GM12878 (cell line): ENCODE measurements around the gene ELAVL2. TPM values are rescaled to one million over a fixed set of nuclear protein-coding genes. Genes with fewer than 3 reads are reported as not detected.

Experiments
- ATAC-seq: fragments of 200-7000 bp; cut with Tn5 transposase; 3 replicates; pipeline ENCODE4 v1.9.1; 2020; ENCODE audit warnings: mild to moderate bottlenecking, moderate library complexity
- BruUV-seq: library from RNA; stranded (reverse); fragments of 400-500 nt; replicated peaks from 2 replicates; lab custom pipeline; 2021; lab: Mats Ljungman, UMichigan
- CTCF ChIA-PET: fragments of 300-600 bp; sonication (Branson Sonifier 250); formaldehyde crosslinking; extraction: SDS; loops from one replicate; lab custom pipeline; 2021; ENCODE audit warnings: inconsistent platforms; lab: Yijun Ruan, JAX
- POLR2A ChIA-PET: fragments of 350-600 bp; formaldehyde crosslinking; extraction: SDS; loops from one replicate; lab custom pipeline; 2021; ENCODE audit warnings: inconsistent platforms; lab: Charles Lee
- RAD21 ChIA-PET: fragments of 300-600 bp; sonication (Branson Sonifier 250); formaldehyde crosslinking; loops from one replicate; lab custom pipeline; 2023; ENCODE audit warnings: antibody characterized with exemption; ENCODE audit not compliant: unreplicated experiment; lab: Charles Lee
- SMC1A ChIA-PET: fragments of 300-600 bp; sonication (Branson Sonifier 250); formaldehyde crosslinking; loops from one replicate; lab custom pipeline; 2023; ENCODE audit not compliant: unreplicated experiment, uncharacterized antibody; lab: Charles Lee
- DNase-seq: peaks from one replicate; pipeline ENCODE4 v3.0.0-alpha.2; 2011; ENCODE audit warnings: low read depth, low spot score
- FAIRE-seq: peaks from 3 replicates; lab custom pipeline; 2011; peaks lifted over from hg19 to GRCh38; lab: Jason Lieb, UNC
- H2AFZ ChIP-seq: 2 replicates; pipeline ENCODE4 v1.6.0; 2011; ENCODE audit warnings: low read depth, low read length, control low read depth; ENCODE audit not compliant: control insufficient read depth
- H3K27ac ChIP-seq: 2 replicates; pipeline ENCODE4 v1.5.1; 2011; ENCODE audit warnings: control low read depth; ENCODE audit not compliant: control insufficient read depth, insufficient read depth
- H3K27me3 ChIP-seq, 2 experiments: replicated peaks in 1 of 2; 2 replicates each; pipeline versions ENCODE4 v1.6.0 to v1.6.1; 2011; ENCODE audit warnings: low read length in 1 of 2; ENCODE audit not compliant: control insufficient read depth in 2 of 2, insufficient read depth in 2 of 2
- H3K36me3 ChIP-seq, 2 experiments: 2 replicates each; pipeline ENCODE4 v1.5.1; 2011; ENCODE audit warnings: low read length in 1 of 2; ENCODE audit not compliant: control insufficient read depth in 2 of 2, insufficient read depth in 2 of 2
- H3K4me1 ChIP-seq: 2 replicates; pipeline ENCODE4 v1.6.1; 2011; ENCODE audit warnings: mild to moderate bottlenecking, low read length, moderate library complexity, mixed read lengths; ENCODE audit not compliant: control insufficient read depth, insufficient read depth
- H3K4me2 ChIP-seq: 2 replicates; pipeline ENCODE4 v1.6.0; 2011; ENCODE audit warnings: control low read depth; ENCODE audit not compliant: control insufficient read depth, insufficient read depth
- H3K4me3 ChIP-seq: fragments of 200-600 bp; sonication (generic); 2 replicates; pipeline ENCODE4 v1.5.1; 2016
- H3K79me2 ChIP-seq: 2 replicates; pipeline ENCODE4 v1.6.0; 2011; ENCODE audit warnings: low read length; ENCODE audit not compliant: control insufficient read depth, insufficient read depth
- H3K9ac ChIP-seq: 2 replicates; pipeline ENCODE4 v1.8.0; 2011; ENCODE audit warnings: low read length, control low read depth, mixed read lengths; ENCODE audit not compliant: control insufficient read depth, insufficient read depth
- H3K9me3 ChIP-seq: replicated peaks from 3 replicates; pipeline ENCODE4 v1.5.1; 2011; ENCODE audit warnings: mild to moderate bottlenecking, low read length; ENCODE audit not compliant: control insufficient read depth, insufficient read depth
- H4K20me1 ChIP-seq: 2 replicates; pipeline ENCODE4 v1.6.0; 2011; ENCODE audit not compliant: control insufficient read depth, insufficient read depth
- ATF3 ChIP-seq: IDR thresholded peaks from 2 replicates; pipeline ENCODE4 v1.6.1; 2011; ENCODE audit warnings: low read depth, mild to moderate bottlenecking, low read length, moderate library complexity, borderline replicate concordance; ENCODE audit errors: extremely low read depth
- GABPA ChIP-seq: IDR thresholded peaks from 2 replicates; pipeline ENCODE4 v1.6.1; 2014; ENCODE audit warnings: antibody characterized with exemption, low read depth, mild to moderate bottlenecking, inconsistent platforms
- HDAC2 ChIP-seq: fragments of 200-600 bp; sonication (generic); IDR thresholded peaks from 2 replicates; pipeline ENCODE4 v1.6.1; 2017
- HDGF ChIP-seq: fragments of 450-650 bp; IDR thresholded peaks from 2 replicates; pipeline ENCODE4 v1.6.1; 2016; ENCODE audit warnings: antibody characterized with exemption
- MEF2A ChIP-seq: IDR thresholded peaks from 2 replicates; pipeline ENCODE4 v1.6.1; 2011; ENCODE audit warnings: low read depth, mild to moderate bottlenecking, low read length, moderate library complexity; ENCODE audit not compliant: insufficient read depth
- MEF2B ChIP-seq: fragments of 450-650 bp; IDR thresholded peaks from 2 replicates; pipeline ENCODE4 v1.6.1; 2018; ENCODE audit warnings: mild to moderate bottlenecking, moderate library complexity; ENCODE audit not compliant: partially characterized antibody, poor library complexity, severe bottlenecking
- MTA2 ChIP-seq: fragments of 450-650 bp; IDR thresholded peaks from 2 replicates; pipeline ENCODE4 v1.6.1; 2016; ENCODE audit warnings: low read depth, mild to moderate bottlenecking, moderate library complexity
- NR2C1 ChIP-seq: fragments of 450-650 bp; IDR thresholded peaks from 2 replicates; pipeline ENCODE4 v1.6.1; 2017; ENCODE audit warnings: antibody characterized with exemption, mild to moderate bottlenecking, moderate library complexity
- PAX5 ChIP-seq: IDR thresholded peaks from 2 replicates; pipeline ENCODE4 v1.6.1; 2011; ENCODE audit warnings: low read depth, low read length, borderline replicate concordance
- POLR2A ChIP-seq: IDR thresholded peaks from 2 replicates; pipeline ENCODE4 v1.6.1; 2011; ENCODE audit warnings: low read depth, mild to moderate bottlenecking, low read length
- POLR2AphosphoS5 ChIP-seq: IDR thresholded peaks from 2 replicates; pipeline ENCODE4 v1.6.1; 2011; ENCODE audit warnings: mild to moderate bottlenecking, low read length, inconsistent platforms
- RB1 ChIP-seq: fragments of 450-650 bp; formaldehyde crosslinking; IDR thresholded peaks from 2 replicates; pipeline ENCODE4 v1.6.1; 2017; ENCODE audit warnings: mild to moderate bottlenecking, borderline replicate concordance
- STAT3 ChIP-seq: IDR thresholded peaks from 2 replicates; pipeline ENCODE4 v1.6.1; 2011; ENCODE audit warnings: low read depth, low read length, improper control_type of control experiment
- TCF7 ChIP-seq: IDR thresholded peaks from 2 replicates; pipeline ENCODE4 v1.6.1; 2014; ENCODE audit warnings: antibody characterized with exemption, borderline replicate concordance
- YBX1 ChIP-seq: fragments of 450-650 bp; IDR thresholded peaks from 2 replicates; pipeline ENCODE4 v1.6.1; 2016; ENCODE audit warnings: antibody characterized with exemption
- ZZZ3 ChIP-seq: IDR thresholded peaks from 2 replicates; pipeline ENCODE4 v1.6.1; 2011; ENCODE audit warnings: low read depth; ENCODE audit not compliant: control insufficient read depth, insufficient read length
- WGBS: methylation state at CpG from one replicate; pipeline ENCODE4 v1.1.6; 2016; ENCODE audit warnings: low lambda C conversion rate; ENCODE audit not compliant: insufficient replicate concordance, insufficient coverage; ENCODE audit errors: missing lambda C conversion rate; 5-methylcytosine and 5-hydroxymethylcytosine counted together
- in situ Hi-C: fragments of 300-500 bp; cut with MboI; formaldehyde crosslinking; loops from 9 replicates; pipeline ENCODE4 v1.14.3; 2018; ENCODE audit warnings: mixed read lengths
- intact Hi-C: fragments of 100-400 bp; cut with micrococcal nuclease; formaldehyde crosslinking; loops from one replicate; pipeline ENCODE4 v1.14.2; 2022; ENCODE audit not compliant: unreplicated experiment
- polyA plus RNA-seq, 11 experiments: library from polyadenylated mRNA; depleted of rRNA in 4 of 11; unstranded in 6 of 11; stranded (reverse) in 5 of 11; fragments of >200 nt; fragmentation: Nextera tagmentation in 4 of 11; fragmentation: Illumina TruSeq in 1 of 11; extraction: Ambion mirVana in 4 of 11; extraction: Trizol in 1 of 11; gene quantifications; 1 replicate in 1 of 11; 2 replicates in 10 of 11; pipeline versions ENCODE4 v1.2.1 to v1.2.3, GENCODE V29; 2011 to 2016; ENCODE audit warnings: inconsistent platforms in 2 of 11, missing spikeins in 2 of 11, low read depth in 1 of 11
- total RNA-seq, 4 experiments: library from RNA; depleted of rRNA in 3 of 4; stranded (reverse); fragments of >200 nt in 3 of 4; fragmentation: Illumina TruSeq in 1 of 4; extraction: Trizol in 1 of 4; gene quantifications; 2 replicates each; pipeline versions ENCODE4 v1.2.1 to v1.2.3, GENCODE V29; 2013 to 2021
- TF ChIP-seq, protein P1 (sequence below): fragments of 450-650 bp; formaldehyde crosslinking; IDR thresholded peaks from 2 replicates; pipeline ENCODE4 v1.4.0; 2020; ENCODE audit warnings: mild to moderate bottlenecking, moderate library complexity

Gene ELAVL2
- total and polyA plus RNA-seq, 10 of the 15 experiments (the other 5 are each of a cell fraction or from before 2014, with no cell fraction given) = 0.24 to 2.6 (median 0.76) TPM

GRCh38 chr9:23648651-23649050 lies 177.4 kb downstream of the ELAVL2 start:
- Histone ChIP-seq H3K79me2 (no peaks in the 10 kb centered on the region), H3K4me1 (no peaks in the 10 kb centered on the region), H3K27me3 (no peaks in the 10 kb centered on the region), H3K4me3 (no peak overlapping the region), H3K36me3 (no peaks in the 10 kb centered on the region), H3K27ac (no peak overlapping the region), H3K9me3 (no peaks in the 10 kb centered on the region), H4K20me1 (no peaks in the 10 kb centered on the region), H2AFZ (no peak overlapping the region), H3K4me2 (no peak overlapping the region), H3K9ac (no peak overlapping the region)
- ChIA-PET CTCF (no interaction called here), POLR2A (interaction anchor here (0.6 kb wide), 1 partner anchor 22 kb away, joined by 3 read pairs; no protein-coding TSS in a partner anchor), SMC1A (interaction anchor here (1.1 to 1.9 kb wide), 3 partner anchors 10 to 110 kb away, joined by 4 to 9 read pairs (median 4); no protein-coding TSS in a partner anchor), RAD21 (no interaction called here)
- DNase-seq = no peak
- ATAC-seq = no peak
- in situ Hi-C loops = no loop called here
- intact Hi-C loops = no loop called here
- no peak for TF ChIP-seq GABPA
- no peak for TF ChIP-seq MEF2B
- no peak for TF ChIP-seq TCF7
- no peak for TF ChIP-seq HDGF
- no peak for FAIRE-seq
- WGBS = 19% methylated on average over 2 of the region's 2 CpGs
- BruUV-seq = no TSS peak

- ChIA-PET RAD21 (no interaction called here), SMC1A (interaction anchor here (1.0 to 1.3 kb wide), 2 partner anchors 12 to 25 kb away, joined by 3 read pairs; no protein-coding TSS in a partner anchor), POLR2A (no interaction called here), CTCF (interaction anchor here (0.9 kb wide), 1 partner anchor 28 kb away, joined by 4 read pairs; no protein-coding TSS in a partner anchor)
- Histone ChIP-seq H3K4me2 (no peak overlapping the region), H3K27me3 (no peaks in the 10 kb centered on the region), H4K20me1 (no peaks in the 10 kb centered on the region), H3K4me3 (no peak overlapping the region), H3K36me3 (no peaks in the 10 kb centered on the region), H3K79me2 (no peaks in the 10 kb centered on the region), H3K9me3 (no peaks in the 10 kb centered on the region), H3K9ac (no peak overlapping the region), H3K4me1 (no peaks in the 10 kb centered on the region), H2AFZ (no peak overlapping the region), H3K27ac (no peak overlapping the region)
- BruUV-seq = no TSS peak
- 7% methylated on average over 4 of the region's 4 CpGs for WGBS
- DNase-seq (no peak), FAIRE-seq (no peak), ATAC-seq (no peak)
- in situ Hi-C loops = no loop called here
- intact Hi-C loops = no loop called here
- TF ChIP-seq, protein P1, sequence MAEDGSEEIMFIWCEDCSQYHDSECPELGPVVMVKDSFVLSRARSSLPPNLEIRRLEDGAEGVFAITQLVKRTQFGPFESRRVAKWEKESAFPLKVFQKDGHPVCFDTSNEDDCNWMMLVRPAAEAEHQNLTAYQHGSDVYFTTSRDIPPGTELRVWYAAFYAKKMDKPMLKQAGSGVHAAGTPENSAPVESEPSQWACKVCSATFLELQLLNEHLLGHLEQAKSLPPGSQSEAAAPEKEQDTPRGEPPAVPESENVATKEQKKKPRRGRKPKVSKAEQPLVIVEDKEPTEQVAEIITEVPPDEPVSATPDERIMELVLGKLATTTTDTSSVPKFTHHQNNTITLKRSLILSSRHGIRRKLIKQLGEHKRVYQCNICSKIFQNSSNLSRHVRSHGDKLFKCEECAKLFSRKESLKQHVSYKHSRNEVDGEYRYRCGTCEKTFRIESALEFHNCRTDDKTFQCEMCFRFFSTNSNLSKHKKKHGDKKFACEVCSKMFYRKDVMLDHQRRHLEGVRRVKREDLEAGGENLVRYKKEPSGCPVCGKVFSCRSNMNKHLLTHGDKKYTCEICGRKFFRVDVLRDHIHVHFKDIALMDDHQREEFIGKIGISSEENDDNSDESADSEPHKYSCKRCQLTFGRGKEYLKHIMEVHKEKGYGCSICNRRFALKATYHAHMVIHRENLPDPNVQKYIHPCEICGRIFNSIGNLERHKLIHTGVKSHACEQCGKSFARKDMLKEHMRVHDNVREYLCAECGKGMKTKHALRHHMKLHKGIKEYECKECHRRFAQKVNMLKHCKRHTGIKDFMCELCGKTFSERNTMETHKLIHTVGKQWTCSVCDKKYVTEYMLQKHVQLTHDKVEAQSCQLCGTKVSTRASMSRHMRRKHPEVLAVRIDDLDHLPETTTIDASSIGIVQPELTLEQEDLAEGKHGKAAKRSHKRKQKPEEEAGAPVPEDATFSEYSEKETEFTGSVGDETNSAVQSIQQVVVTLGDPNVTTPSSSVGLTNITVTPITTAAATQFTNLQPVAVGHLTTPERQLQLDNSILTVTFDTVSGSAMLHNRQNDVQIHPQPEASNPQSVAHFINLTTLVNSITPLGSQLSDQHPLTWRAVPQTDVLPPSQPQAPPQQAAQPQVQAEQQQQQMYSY (CRISPR knock-in tag) = no peak
- TF ChIP-seq PAX5 (no peak), MEF2A (no peak), NR2C1 (no peak), ATF3 (no peak), POLR2A (no peak), MTA2 (no peak), ZZZ3 (no peak), YBX1 (no peak), POLR2AphosphoS5 (no peak), HDAC2 (no peak), RB1 (no peak), STAT3 (no peak)
Measured at GRCh38 chr9:23644896-23645295, 181.1 kb downstream of the ELAVL2 start.
